T-helper 9 cell (primary cell): ENCODE measurements around the gene MMP24OS.
"Not testable (repeated sequence)": the region's sequence is repeated elsewhere in the genome, so short reads cannot be mapped to it uniquely, and the experiment has no call there.

Experiments
- DNase-seq: peaks from one replicate; pipeline ENCODE4 v3.0.0-alpha.2; 2020
- total RNA-seq, 2 donors: gene quantifications; one replicate each; lab custom pipeline; 2026; lab: John Stamatoyannopoulos, UW

The MMP24OS gene
- total RNA-seq = 19.4 to 30.4 reads per million in 2 donors

- peak; percentile 83 for DNase-seq
Measured at GRCh38 chr20:35277531-35278395, at the start of gene MMP24OS. Gene MMP24OS (minus strand): TSS chr20:35278122. CDS start chr20:35277929, 193 bp downstream.

- no peak for DNase-seq
Measured at GRCh38 chr20:35327074-35327976, 49.4 kb upstream of the MMP24OS start.

DNA sequence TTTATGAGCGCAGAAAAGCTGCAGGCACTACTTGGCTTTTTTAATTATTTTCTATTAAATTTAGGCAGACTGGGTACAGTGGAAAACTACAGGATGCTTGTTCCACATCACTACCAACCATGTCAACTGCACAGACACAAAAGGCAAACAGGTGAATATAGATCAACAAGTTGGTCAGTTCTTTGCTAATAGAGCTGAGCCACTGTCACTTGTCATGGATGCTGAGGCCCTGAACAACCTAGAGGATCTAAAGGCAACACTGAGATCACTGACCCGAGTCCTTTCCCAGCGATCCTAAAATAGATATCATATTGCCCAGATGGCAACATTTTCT lies 48.8 kb upstream of the MMP24OS start:
- DNase-seq = no peak

DNA sequence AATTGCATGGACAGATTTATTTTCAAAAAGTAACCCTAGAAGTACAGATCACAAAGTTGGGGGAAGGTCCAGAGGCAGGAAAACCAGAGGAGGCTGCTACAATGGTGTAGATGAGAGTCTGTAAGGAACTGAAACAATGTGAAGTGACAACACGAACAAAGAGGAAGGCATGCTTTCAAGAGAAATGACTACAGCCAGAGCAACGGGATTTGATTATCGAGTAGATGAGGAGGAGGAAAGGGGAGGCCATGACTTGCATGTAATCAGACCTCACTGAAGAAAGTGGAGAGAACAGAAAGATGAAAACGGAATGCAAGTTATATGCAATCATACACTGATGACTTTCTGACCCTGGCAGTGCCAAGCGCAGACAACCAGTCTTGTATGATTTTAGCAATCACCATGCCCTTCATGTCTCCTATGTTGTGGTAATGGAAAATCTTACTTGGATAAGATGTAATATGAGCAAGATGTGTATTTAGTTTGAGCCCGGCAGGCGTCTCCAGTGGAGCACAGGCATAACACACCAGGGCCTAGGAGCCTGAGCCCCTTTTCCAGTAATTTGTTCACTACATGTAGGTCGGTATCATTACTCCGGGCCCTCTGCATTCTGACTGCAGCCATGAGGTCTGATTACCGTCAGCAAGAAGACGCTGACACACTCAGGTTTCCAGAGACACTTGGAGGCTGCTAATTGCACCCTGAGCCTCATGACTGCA lies 48.3 kb upstream of the MMP24OS start:
- DNase-seq = no peak

DNA sequence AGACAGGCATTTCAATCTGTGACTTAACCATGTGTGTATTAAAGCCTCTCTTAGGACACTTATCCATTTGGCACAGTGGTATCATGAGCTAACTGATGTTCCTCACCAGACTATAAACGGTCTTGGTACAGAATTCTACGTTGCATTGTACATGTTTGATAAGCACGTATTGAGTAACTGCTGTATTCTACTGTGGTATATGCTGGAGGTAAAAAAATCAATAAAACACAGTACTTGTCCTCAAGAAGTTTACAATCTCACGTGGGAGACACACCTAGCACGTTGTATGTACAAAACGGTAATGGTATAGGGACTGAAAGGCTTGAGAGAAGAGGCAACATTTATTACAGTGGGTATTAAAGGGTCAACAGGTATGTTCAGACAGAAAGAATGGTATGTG lies 47.5 kb upstream of the MMP24OS start:
- DNase-seq = no peak

GRCh38 chr20:35320396-35321126 lies 42.6 kb upstream of the MMP24OS start:
- no peak for DNase-seq

DNA sequence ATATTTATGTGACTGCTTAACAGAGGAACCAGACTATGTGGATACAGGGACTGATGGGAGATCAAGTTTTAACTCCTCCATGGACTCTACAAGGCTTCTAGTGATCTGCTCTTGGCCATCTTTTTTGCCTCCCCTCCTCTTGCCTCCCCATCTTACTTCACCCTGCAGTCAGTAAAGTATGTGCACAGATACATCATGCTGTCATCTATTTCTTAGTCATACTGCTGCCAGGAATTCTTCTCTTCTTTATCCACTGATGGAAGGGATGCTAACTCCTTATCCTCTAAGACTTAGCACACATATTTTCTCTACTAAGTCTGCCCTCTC lies 41.9 kb upstream of the MMP24OS start:
- DNase-seq = no peak

- no peak for DNase-seq
Measured at GRCh38 chr20:35319192-35319870, 41.4 kb upstream of the MMP24OS start.

DNA sequence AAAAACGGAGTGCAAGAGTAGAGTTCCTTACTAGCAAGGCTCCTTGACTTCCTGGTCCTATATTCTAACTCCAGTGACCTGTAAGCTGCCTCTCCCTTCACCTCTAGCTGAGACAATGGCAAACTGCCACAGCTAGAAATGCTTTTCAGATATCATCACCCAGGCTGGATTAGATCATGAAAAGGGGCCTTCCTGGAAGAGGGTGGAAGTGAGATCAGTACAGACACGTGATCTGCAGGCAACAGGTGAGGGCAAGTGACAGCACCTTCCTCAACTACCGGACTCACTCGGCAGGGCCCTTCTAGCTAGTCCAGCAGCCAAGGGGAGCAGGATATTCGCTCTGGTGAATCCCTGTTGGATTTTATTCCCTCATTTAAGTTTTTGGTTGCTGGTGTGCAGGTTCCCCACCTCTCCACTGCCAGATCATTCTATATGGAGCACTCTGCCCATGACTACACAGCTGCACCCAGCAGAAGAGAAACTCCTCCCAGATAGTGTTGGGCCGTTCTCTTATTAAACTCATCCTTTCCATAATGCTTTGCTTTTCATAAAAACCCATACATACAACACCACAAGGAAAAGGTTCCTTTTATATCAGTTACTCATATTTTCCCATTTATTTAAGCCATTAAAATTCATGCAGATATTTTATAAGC lies 40.7 kb upstream of the MMP24OS start:
- DNase-seq = no peak

GRCh38 chr20:35317416-35318210 lies 39.7 kb upstream of the MMP24OS start:
- DNase-seq = no peak

DNA sequence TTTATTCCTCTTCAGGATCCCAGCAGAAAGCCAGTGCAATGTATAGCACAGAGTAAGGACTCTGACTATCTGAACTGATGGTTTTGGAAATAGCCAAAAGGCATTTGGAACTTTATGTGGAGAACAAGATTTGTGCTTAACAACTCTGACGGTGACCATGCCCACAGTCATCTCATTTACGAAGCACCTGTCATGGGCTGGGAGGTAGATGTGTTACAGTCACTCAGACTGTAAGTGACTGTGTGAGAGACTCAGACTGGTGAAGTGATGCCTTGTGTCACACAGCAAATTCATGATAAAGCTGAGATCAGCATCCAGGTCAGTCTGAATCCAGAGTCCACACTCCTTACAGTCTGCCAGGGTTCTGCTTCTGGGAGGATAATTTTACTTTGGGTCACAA lies 38.2 kb upstream of the MMP24OS start:
- DNase-seq = no peak

GRCh38 chr20:35315632-35316020 lies 37.7 kb upstream of the MMP24OS start:
- not testable (repeated sequence) for DNase-seq

DNA sequence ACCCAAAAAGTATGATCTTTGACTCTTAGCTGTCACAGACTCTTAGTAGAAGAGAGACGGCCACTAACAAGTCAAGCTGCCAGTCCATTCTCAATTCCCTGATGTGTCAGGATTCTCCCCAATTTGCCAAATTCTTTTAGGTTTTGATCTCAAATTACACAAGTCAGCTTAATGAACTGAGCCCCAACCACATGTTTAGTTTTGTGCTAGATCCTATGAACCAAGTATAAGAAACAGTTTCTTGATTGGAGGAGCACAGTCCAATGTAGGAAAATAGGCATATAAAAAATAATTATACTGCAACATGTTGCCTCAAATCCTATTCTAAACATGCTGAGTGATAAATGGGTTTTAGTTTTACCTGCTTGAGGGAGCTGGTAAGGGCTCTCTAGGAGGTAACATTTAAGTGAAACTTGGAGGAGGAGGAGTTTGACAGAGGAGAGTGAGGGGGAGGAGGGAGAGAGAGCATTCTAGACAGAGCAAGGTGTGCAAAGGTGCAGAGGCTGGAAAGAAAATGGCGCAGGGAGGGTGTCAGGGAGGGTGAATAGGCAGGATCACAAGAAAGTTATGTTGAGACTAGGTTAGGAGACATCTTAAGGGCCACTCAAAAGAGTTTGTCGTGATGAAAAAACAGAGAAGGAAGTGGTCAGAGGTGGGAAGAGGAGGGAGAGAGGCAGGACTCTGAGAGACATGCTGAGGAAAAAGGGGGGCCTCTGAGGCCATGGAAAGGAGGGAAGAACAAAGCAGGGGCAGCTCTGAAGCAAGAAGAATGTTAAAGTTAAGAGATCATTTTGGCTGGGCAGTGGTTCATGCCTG lies 37.1 kb upstream of the MMP24OS start:
- no peak for DNase-seq

- DNase-seq = no peak
Measured at GRCh38 chr20:35312318-35312717, 34.4 kb upstream of the MMP24OS start.

GRCh38 chr20:35311822-35312221 lies 33.9 kb upstream of the MMP24OS start:
- DNase-seq = no peak

GRCh38 chr20:35311409-35311808 lies 33.5 kb upstream of the MMP24OS start:
- no peak for DNase-seq

- DNase-seq = no peak
Measured at GRCh38 chr20:35307666-35308653, 30.0 kb upstream of the MMP24OS start.

DNA sequence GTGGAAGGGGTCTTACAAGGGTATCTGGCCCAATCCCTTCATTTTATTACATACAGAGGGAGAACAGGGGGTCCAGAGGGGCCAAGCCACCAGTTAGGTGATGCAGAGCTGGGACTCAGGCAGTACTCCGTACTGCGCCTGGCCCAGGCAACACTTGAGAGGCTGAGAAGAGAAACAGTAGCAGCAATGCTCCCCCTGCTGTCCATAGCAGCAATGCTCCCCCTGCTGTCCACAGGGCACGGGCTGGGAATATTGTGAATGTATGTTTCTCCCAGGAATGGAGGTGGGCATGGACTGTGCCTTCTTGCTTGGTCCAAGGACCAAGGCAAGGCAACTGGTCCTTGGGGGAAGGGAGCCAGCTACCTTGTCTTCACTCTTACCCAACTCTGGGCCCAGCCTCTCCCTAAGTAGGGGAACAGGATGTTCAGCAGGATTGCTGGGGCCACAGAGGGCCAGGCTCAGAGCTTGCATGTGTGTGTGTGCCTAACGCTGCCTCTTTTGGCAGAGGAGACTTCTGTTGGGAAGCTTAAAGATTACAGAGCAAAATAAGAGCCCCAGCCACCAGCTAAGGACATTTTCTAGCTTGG lies 29.1 kb upstream of the MMP24OS start:
- no peak for DNase-seq
